CD8-positive, alpha-beta memory T cell (primary cell): ENCODE results near the gene PTPN5. TPM values are rescaled to one million over a fixed set of nuclear protein-coding genes. Genes with fewer than 3 reads are reported as not detected.

Experiments
- CTCF ChIA-PET: fragments of 350-600 bp; sonication (Branson Sonifier 250); formaldehyde crosslinking; loops from one replicate; lab custom pipeline; 2021; ENCODE audit warnings: antibody characterized with exemption; lab: Charles Lee
- POLR2A ChIA-PET: fragments of 350-600 bp; sonication (Branson Sonifier 250); formaldehyde crosslinking; loops from one replicate; lab custom pipeline; 2021; ENCODE audit warnings: antibody characterized with exemption; lab: Charles Lee
- DNase-seq, 5 donors: peaks; one replicate each; pipeline versions ENCODE4 v3.0.0 to v3.0.0-alpha.2; 2020 to 2022; ENCODE audit warnings: mixed read lengths in 1 of 5
- H3K27ac ChIP-seq: one replicate; pipeline ENCODE4 v1.7.0; 2013; ENCODE audit warnings: low read depth, mild to moderate bottlenecking, low read length, moderate library complexity
- H3K27me3 ChIP-seq: 2 replicates; pipeline ENCODE4 v1.7.0; 2013; ENCODE audit warnings: low read length, mild to moderate bottlenecking; ENCODE audit not compliant: insufficient read depth, poor library complexity, severe bottlenecking
- H3K36me3 ChIP-seq: 2 replicates; pipeline ENCODE4 v1.7.0; 2013; ENCODE audit warnings: mild to moderate bottlenecking, low read length, moderate library complexity; ENCODE audit not compliant: insufficient read depth
- H3K4me1 ChIP-seq: 2 replicates; pipeline ENCODE4 v1.7.0; 2013; ENCODE audit warnings: mild to moderate bottlenecking, low read length, moderate library complexity; ENCODE audit not compliant: insufficient read depth
- H3K4me3 ChIP-seq: 2 replicates; pipeline ENCODE4 v1.7.0; 2013; ENCODE audit warnings: mild to moderate bottlenecking, low read length
- H3K9me3 ChIP-seq: 2 replicates; pipeline ENCODE4 v1.7.0; 2013; ENCODE audit warnings: mild to moderate bottlenecking, low read length
- H3K27ac Mint-ChIP-seq, 8 donors: one replicate each; pipeline ENCODE4 v1.8.0; 2020 to 2021; ENCODE audit warnings: mixed read lengths in 8 of 8, mild to moderate bottlenecking in 6 of 8, inconsistent platforms in 3 of 8, moderate library complexity in 3 of 8
- H3K27me3 Mint-ChIP-seq, 2 donors: one replicate each; pipeline ENCODE4 v1.8.0; 2020 to 2021; ENCODE audit warnings: mixed read lengths in 2 of 2, mild to moderate bottlenecking in 1 of 2, moderate library complexity in 1 of 2
- H3K36me3 Mint-ChIP-seq, 3 donors: one replicate each; pipeline ENCODE4 v1.8.0; 2020 to 2021; ENCODE audit warnings: mixed read lengths in 3 of 3, inconsistent platforms in 1 of 3, mild to moderate bottlenecking in 1 of 3
- H3K4me1 Mint-ChIP-seq, 3 donors: one replicate each; pipeline ENCODE4 v1.8.0; 2020 to 2021; ENCODE audit warnings: mixed read lengths in 3 of 3, inconsistent platforms in 1 of 3, mild to moderate bottlenecking in 1 of 3
- H3K4me3 Mint-ChIP-seq, 7 donors: one replicate each; pipeline ENCODE4 v1.8.0; 2020 to 2021; ENCODE audit warnings: mixed read lengths in 7 of 7, mild to moderate bottlenecking in 6 of 7, moderate library complexity in 4 of 7, inconsistent platforms in 2 of 7
- H3K9me3 Mint-ChIP-seq, 5 donors: one replicate each; pipeline ENCODE4 v1.8.0; 2020 to 2022; ENCODE audit warnings: mixed read lengths in 5 of 5, mild to moderate bottlenecking in 3 of 5, moderate library complexity in 2 of 5, inconsistent platforms in 1 of 5
- polyA plus RNA-seq: library from polyadenylated mRNA; unstranded; fragments of 300-500 nt; fragmentation: Illumina TruSeq; gene quantifications from one replicate; pipeline ENCODE4 v1.2.3, GENCODE V29; 2021
- total RNA-seq, 2 experiments: library from RNA; stranded (reverse); gene quantifications; one replicate each; pipeline ENCODE4 v1.2.3, GENCODE V29; 2021

The PTPN5 gene
- total and polyA plus RNA-seq, 3 experiments from 2014 or later = not detected

DNA sequence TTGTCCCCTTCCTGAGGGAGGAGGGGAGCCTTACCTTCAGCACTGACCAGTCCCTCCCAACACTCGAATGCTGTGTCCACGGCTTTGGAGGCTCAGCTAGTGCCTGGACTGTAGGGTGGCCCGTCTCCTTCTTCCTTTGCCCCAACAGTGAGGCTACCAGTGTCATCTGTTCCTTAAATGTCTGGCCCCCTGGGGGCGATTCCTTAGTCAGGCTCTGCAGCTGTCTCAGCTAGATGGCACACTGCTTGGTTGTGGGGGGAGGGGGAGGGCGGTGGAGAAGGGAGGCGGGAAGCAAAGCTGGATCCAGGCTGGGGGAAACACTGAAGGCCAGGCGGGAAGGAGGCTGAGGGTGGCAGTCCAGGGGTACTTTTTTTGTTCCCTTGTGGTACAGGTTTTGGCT lies 65.6 kb downstream of the PTPN5 start, which contains the start of gene IGSF22:
TSS of gene IGSF22 (minus strand) at position 149 of the 400 bp plus-strand sequence. CDS start 1,952 bp downstream, outside the sequence.
- H3K4me3 ChIP-seq = no peak within 1 kb of the TSS
- Mint-ChIP-seq H3K36me3 (peaks cover 0 to 3% (median 0%) of the 10 kb centered on the region in 3 donors), H3K4me3 (no peak within 1 kb of the TSS), H3K27me3 (peaks cover 5 to 6% of the 10 kb centered on the region in 2 donors), H3K27ac (peak within 1 kb of the TSS in 1 of 8 donors; percentile 75), H3K9me3 (no peaks in the 10 kb centered on the region), H3K4me1 (peaks cover 9 to 14% (median 9%) of the 10 kb centered on the region in 3 donors)
- no peaks in the 10 kb centered on the region for H3K36me3 ChIP-seq
- H3K9me3 ChIP-seq = no peaks in the 10 kb centered on the region
- no peaks in the 10 kb centered on the region for H3K27me3 ChIP-seq
- peaks cover 8% of the 10 kb centered on the region for H3K4me1 ChIP-seq
- ChIA-PET POLR2A (no interaction called here), CTCF (interaction anchor here (1.4 to 1.6 kb wide), 2 partner anchors 9 to 94 kb away, joined by 4 to 5 read pairs; no protein-coding TSS in a partner anchor)
- DNase-seq = no peak
- H3K27ac ChIP-seq = no peak within 1 kb of the TSS

DNA sequence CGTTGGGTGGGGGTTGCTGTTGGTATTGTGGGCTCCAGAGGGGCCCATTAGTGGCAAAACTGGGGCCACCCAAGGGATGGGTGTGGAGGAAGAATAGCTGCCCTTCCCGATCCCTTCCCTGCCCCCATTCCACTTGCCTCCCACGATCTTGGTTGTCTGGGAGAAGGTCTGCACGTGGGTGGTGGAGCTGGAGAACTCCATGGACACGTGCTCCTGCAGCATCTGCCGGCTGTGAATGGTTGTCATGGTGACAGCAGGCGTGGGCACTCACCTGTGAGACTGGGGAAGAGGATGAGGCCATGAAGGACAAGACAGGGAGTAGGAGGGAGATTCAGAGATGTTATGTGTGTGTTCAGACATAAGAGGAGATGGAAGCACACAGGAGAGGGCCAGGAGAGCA lies 67.6 kb downstream of the PTPN5 start:
- Histone ChIP-seq H3K27ac (no peak overlapping the region), H3K4me1 (peaks cover 8% of the 10 kb centered on the region), H3K36me3 (no peaks in the 10 kb centered on the region), H3K27me3 (no peaks in the 10 kb centered on the region), H3K4me3 (no peak overlapping the region), H3K9me3 (no peaks in the 10 kb centered on the region)
- DNase-seq = no peak
- peaks cover 0 to 3% (median 0%) of the 10 kb centered on the region in 3 donors for H3K36me3 Mint-ChIP-seq
- peaks cover 1 to 5% of the 10 kb centered on the region in 2 donors for H3K27me3 Mint-ChIP-seq
- H3K27ac Mint-ChIP-seq = peak overlapping the region in 2 of 8 donors; percentile 52 to 85
- ChIA-PET CTCF (interaction anchor here (1.3 to 5.1 kb wide), 4 partner anchors 9 to 480 kb away, joined by 3 to 44 read pairs (median 4); no protein-coding TSS in a partner anchor), POLR2A (no interaction called here)
- peaks cover 9 to 21% (median 13%) of the 10 kb centered on the region in 3 donors for H3K4me1 Mint-ChIP-seq
- H3K9me3 Mint-ChIP-seq = no peaks in the 10 kb centered on the region
- peak overlapping the region in 1 of 7 donors; percentile 24 for H3K4me3 Mint-ChIP-seq

DNA sequence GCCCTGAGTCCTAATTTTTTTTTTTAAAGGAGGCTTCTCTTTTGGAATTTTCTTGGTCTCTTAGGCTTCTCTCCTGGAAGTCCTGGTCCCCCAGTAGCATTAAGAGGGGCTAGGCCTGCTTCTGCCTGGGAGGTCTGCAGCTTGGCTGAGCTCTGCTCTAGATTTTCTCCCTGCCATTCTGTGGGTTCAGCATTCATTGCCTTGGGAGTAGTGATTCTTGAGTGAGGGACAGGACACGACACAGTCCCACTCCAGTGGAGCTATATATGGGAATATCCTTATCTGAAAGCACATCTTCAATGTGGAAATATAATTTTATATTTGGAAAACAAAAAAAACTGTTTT lies 69.3 kb downstream of the PTPN5 start:
- POLR2A ChIA-PET = interaction anchor here (0.6 to 1.6 kb wide), 3 partner anchors 10 to 196 kb away, joined by 3 to 8 read pairs (median 6); partner anchors contain the start of gene TSG101
- Mint-ChIP-seq H3K27ac (peak overlapping the region in 2 of 8 donors; percentile 93 to 96), H3K4me3 (peak overlapping the region; percentile 83 to 94 (median 94))

DNA sequence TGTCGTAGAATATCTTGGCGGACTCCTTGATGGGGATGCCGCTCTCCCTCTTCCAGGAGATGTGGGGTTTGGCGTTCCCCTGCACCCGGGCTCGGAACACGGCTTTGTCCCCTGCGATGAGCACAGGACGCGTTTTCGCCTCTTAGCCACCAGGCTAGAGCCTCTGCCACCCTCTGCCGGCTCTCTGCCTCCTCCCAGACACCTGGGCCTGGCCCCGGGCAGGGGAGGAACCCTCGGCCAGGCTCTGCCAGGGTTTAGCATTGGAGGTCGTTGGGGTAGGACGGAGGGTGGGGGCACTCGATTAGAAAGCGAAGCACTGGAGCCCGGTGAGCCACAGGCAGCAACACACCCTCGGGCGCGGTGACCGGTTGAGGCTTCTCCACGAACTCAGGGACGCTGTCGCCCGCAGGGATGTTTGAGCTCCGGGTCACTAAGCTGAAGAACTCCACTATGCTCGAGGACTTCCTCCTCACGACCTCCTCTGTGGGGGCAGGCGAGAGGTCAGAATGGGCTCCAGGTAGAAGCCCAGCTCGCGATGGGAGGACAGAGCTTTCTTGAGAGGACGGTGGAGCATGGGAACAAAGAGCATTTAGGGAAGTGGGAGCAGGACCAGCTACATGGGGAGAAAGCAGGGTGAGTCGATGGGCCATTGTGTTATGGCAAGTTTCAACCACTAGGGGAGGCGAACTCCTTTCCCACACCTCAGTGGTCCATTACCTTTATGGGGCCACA lies 69.9 kb downstream of the PTPN5 start:
- ChIA-PET POLR2A (interaction anchor here (0.5 to 1.6 kb wide), 5 partner anchors 9 to 516 kb away, joined by 3 to 8 read pairs (median 4); partner anchors contain the start of gene TSG101), CTCF (interaction anchor here (0.6 to 5.1 kb wide), 36 partner anchors 8 to 1374 kb away, joined by 3 to 44 read pairs (median 3); partner anchors contain the start of genes LDHA and TMEM86A)
- peaks cover 0 to 3% (median 0%) of the 10 kb centered on the region in 3 donors for H3K36me3 Mint-ChIP-seq

More for the DNA sequence above, 69.3 kb downstream of the PTPN5 start:
- Mint-ChIP-seq H3K27me3 (peaks cover 2 to 3% of the 10 kb centered on the region in 2 donors), H3K36me3 (peaks cover 0 to 3% (median 0%) of the 10 kb centered on the region in 3 donors), H3K9me3 (no peaks in the 10 kb centered on the region), H3K4me1 (peaks cover 4 to 12% (median 9%) of the 10 kb centered on the region in 3 donors)
- Histone ChIP-seq H3K9me3 (no peaks in the 10 kb centered on the region), H3K4me3 (peak overlapping the region; percentile 78), H3K4me1 (no peaks in the 10 kb centered on the region), H3K36me3 (no peaks in the 10 kb centered on the region), H3K27me3 (no peaks in the 10 kb centered on the region), H3K27ac (no peak overlapping the region)
- no peak for DNase-seq
- CTCF ChIA-PET = interaction anchor here (0.7 to 5.1 kb wide), 32 partner anchors 9 to 327 kb away, joined by 3 to 44 read pairs (median 4); partner anchors contain the start of genes LDHA and TMEM86A

DNA sequence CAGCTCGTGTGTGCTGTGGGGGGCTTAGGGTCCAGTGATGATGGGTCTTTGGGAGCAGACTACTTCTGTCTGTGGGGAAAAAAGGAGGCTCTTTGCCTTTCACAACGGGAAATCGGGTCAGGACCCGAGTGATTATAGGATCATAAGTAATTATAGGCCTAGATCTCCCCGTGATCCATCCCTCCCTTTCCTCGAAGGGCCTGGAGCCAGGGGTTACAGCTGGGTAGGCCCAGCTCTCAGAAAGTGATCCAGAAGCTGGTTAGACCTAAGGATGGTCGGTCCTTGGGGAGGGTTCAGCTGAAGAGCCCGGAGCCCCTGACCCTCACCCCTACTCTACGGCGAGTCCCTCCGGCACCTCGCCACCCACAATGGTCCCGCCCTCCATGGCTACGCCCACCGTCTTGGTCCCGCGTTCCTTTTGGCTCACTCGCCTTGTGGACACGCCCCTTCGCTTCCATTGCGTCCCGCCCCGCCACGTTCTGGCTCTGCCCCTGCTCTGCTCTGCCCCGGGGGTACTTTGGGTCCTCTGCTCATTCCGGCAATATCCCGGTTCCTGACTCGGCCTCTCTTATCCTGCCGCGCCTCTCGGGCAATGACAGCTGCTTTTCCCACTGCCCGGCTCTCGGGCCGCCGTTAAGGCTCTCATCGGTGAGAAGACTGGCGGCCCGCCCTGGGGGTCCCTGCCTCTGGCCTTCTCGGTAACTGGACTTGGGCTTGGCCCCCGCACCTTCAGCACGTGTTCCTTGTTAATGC lies 70.6 kb downstream of the PTPN5 start:
- Histone ChIP-seq H3K27ac (no peak overlapping the region), H3K36me3 (no peaks in the 10 kb centered on the region), H3K27me3 (no peaks in the 10 kb centered on the region), H3K9me3 (no peaks in the 10 kb centered on the region), H3K4me3 (peak overlapping the region; percentile 78), H3K4me1 (no peaks in the 10 kb centered on the region)
- H3K9me3 Mint-ChIP-seq = no peaks in the 10 kb centered on the region
- POLR2A ChIA-PET = interaction anchor here (1.4 to 1.6 kb wide), 2 partner anchors 8 to 194 kb away, joined by 6 to 8 read pairs; partner anchors contain the start of gene TSG101
- peaks cover 2 to 3% of the 10 kb centered on the region in 2 donors for H3K27me3 Mint-ChIP-seq
- peaks cover 0 to 3% (median 0%) of the 10 kb centered on the region in 3 donors for H3K36me3 Mint-ChIP-seq
- H3K4me1 Mint-ChIP-seq = peaks cover 4 to 12% (median 9%) of the 10 kb centered on the region in 3 donors
- peak; percentile 76 to 87 (median 81) for DNase-seq
- peak overlapping the region; percentile 83 to 94 (median 94) for H3K4me3 Mint-ChIP-seq
- peak overlapping the region in 7 of 8 donors; percentile 27 to 96 (median 93) for H3K27ac Mint-ChIP-seq
- CTCF ChIA-PET = interaction anchor here (0.6 to 5.1 kb wide), 21 partner anchors 8 to 1373 kb away, joined by 3 to 44 read pairs (median 7); partner anchors contain the start of genes LDHA and TMEM86A

More for the DNA sequence above, 69.9 kb downstream of the PTPN5 start:
- Mint-ChIP-seq H3K27me3 (peaks cover 2 to 3% of the 10 kb centered on the region in 2 donors), H3K27ac (peak overlapping the region in 7 of 8 donors; percentile 54 to 96 (median 84)), H3K4me3 (peak overlapping the region; percentile 83 to 94 (median 94)), H3K9me3 (no peaks in the 10 kb centered on the region), H3K4me1 (peaks cover 4 to 12% (median 9%) of the 10 kb centered on the region in 3 donors)
- DNase-seq = peak; percentile 28 to 55 (median 39)
- no peaks in the 10 kb centered on the region for H3K4me1 ChIP-seq
- H3K4me3 ChIP-seq = peak overlapping the region; percentile 78
- no peaks in the 10 kb centered on the region for H3K9me3 ChIP-seq
- no peaks in the 10 kb centered on the region for H3K27me3 ChIP-seq
- no peak overlapping the region for H3K27ac ChIP-seq
- H3K36me3 ChIP-seq = no peaks in the 10 kb centered on the region

DNA sequence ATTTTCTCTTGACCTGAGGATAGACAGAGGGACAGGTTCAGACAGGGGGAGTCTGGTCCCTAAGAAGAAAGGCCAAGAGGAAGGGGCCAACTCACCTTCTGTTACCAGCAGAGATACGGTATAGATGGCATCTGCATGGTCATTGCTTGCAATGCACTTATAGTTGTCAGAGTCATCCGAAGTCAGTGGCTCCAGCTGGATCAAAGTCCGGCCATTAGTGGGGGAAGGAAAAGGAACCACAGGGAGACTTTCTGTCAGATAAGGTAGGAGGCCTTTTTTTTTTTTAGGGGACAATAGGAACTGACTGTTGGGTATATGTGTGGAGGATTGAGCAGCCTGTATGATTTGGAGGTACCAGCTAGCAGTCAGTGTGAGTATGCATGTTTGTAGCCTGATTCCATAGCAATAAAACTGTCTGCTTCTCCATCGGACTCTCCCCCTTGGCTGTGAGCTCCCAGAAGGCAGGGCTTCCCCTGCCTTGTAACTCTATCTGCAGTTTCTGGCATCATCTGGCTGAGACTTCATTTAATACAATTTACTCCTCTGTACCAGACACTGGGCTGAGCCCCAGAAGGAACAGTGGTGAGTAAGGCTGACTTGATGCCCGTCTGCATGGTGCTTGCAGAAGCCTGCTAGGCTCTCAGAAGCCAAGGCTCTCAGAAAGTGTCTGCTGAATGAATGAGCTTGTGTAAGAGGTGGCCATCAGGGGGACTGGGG lies 71.3 kb downstream of the PTPN5 start:
- no peak for DNase-seq
- Mint-ChIP-seq H3K27ac (peak overlapping the region in 4 of 8 donors; percentile 84 to 96 (median 94)), H3K4me1 (peaks cover 4 to 12% (median 9%) of the 10 kb centered on the region in 3 donors), H3K4me3 (peak overlapping the region in 6 of 7 donors; percentile 83 to 94 (median 94)), H3K36me3 (peaks cover 0 to 3% (median 0%) of the 10 kb centered on the region in 3 donors), H3K9me3 (no peaks in the 10 kb centered on the region), H3K27me3 (peaks cover 2 to 3% of the 10 kb centered on the region in 2 donors)
- no peaks in the 10 kb centered on the region for H3K4me1 ChIP-seq
- no peak overlapping the region for H3K27ac ChIP-seq
- H3K4me3 ChIP-seq = no peak overlapping the region
- H3K36me3 ChIP-seq = no peaks in the 10 kb centered on the region
- H3K27me3 ChIP-seq = no peaks in the 10 kb centered on the region
- no peaks in the 10 kb centered on the region for H3K9me3 ChIP-seq
- CTCF ChIA-PET = interaction anchor here (0.6 to 5.1 kb wide), 3 partner anchors 11 to 48 kb away, joined by 3 to 44 read pairs (median 34); no protein-coding TSS in a partner anchor
- POLR2A ChIA-PET = no interaction called here

DNA sequence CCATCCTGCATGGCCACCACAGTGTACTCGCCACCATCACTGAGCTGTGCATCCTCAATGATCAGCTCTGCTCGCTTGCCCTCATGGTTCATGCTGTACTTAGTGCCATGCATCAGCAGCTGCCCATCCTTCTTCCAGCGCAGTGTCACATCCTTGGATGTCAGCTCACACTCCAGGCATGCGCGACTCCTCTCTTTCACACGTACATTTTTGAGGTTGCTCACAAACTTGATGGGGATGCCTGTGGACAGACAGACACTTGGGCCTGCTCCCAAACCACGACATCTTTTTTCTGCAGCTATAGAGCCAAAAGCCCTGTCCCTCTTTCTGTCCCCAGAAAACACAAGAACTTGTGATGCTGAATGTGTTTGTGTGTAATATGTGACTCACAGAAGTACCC lies 76.1 kb downstream of the PTPN5 start:
- Histone ChIP-seq H3K9me3 (no peaks in the 10 kb centered on the region), H3K4me1 (no peaks in the 10 kb centered on the region), H3K27ac (no peak overlapping the region), H3K4me3 (no peak overlapping the region), H3K36me3 (no peaks in the 10 kb centered on the region), H3K27me3 (no peaks in the 10 kb centered on the region)
- Mint-ChIP-seq H3K4me1 (peaks cover 0 to 2% (median under 1%) of the 10 kb centered on the region in 3 donors), H3K27me3 (peaks cover 3% of the 10 kb centered on the region in 2 donors), H3K4me3 (no peak overlapping the region), H3K27ac (no peak overlapping the region), H3K36me3 (no peaks in the 10 kb centered on the region), H3K9me3 (no peaks in the 10 kb centered on the region)
- CTCF ChIA-PET = no interaction called here
- peak in 1 of 5 donors; percentile 12 for DNase-seq
- POLR2A ChIA-PET = no interaction called here
